A549 (cell line): ENCODE data around the gene CDIP1.

Source experiments
- CHD2 ChIP-seq: fragments of 150-350 bp; IDR thresholded peaks from 2 replicates; pipeline ENCODE4 v1.6.1; 2014; ENCODE audit warnings: low read length; ENCODE audit not compliant: partially characterized antibody
- KDM1A ChIP-seq: fragments of 200-600 bp; sonication (generic); IDR thresholded peaks from 2 replicates; pipeline ENCODE4 v1.6.1; 2016; ENCODE audit warnings: low read depth, mild to moderate bottlenecking
- POLR2A ChIP-seq: IDR thresholded peaks from 2 replicates; pipeline ENCODE4 v1.6.1; 2012; ENCODE audit warnings: mild to moderate bottlenecking, low read length

DNA sequence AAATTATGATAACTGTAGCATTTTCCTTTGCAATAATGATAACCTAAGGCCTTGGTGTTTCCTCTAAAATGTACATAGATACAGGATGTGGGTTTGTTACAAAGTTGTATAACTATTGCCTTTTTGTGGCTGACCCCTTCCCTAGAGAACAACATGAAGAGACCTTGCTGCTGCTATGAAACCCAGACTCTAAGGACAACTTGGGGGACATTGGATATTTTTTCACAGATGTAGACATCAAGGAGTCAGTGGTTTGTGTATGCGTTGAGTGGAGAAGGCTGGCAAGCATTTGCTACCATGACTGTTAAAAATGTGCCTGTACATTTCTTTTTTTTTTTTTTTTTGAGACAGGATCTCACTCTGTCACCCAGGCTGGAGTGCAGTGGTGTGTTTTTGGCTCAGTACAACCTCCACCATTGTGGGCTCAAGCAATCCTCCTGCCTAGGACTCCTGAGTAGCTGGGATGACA lies 50.0 kb downstream of the CDIP1 start:
- TF ChIP-seq POLR2A (no peak), KDM1A (no peak), CHD2 (no peak)
